DND-41 (cell line): ENCODE measurements around the gene TMEM61.

Source experiments
- ATAC-seq: fragments of 200-7000 bp; cut with Tn5 transposase; 3 replicates; pipeline ENCODE4 v1.9.1; 2021; ENCODE audit warnings: low read depth; ENCODE audit not compliant: insufficient read depth
- DNase-seq: peaks from one replicate; pipeline ENCODE4 v3.0.0-alpha.2; 2020
- H2AFZ ChIP-seq: 2 replicates; pipeline ENCODE4 v1.6.0; 2012; ENCODE audit warnings: low read depth, low read length
- H3K27ac ChIP-seq: 2 replicates; pipeline ENCODE4 v1.5.1; 2012; ENCODE audit warnings: low read length, inconsistent platforms
- H3K27me3 ChIP-seq: fragments of 200-600 bp; sonication (generic); 2 replicates; pipeline ENCODE4 v1.6.0; 2012; ENCODE audit warnings: low read length, mild to moderate bottlenecking, inconsistent platforms; ENCODE audit not compliant: insufficient read depth, poor library complexity
- H3K36me3 ChIP-seq: 2 replicates; pipeline ENCODE4 v1.5.1; 2012; ENCODE audit warnings: low read length, inconsistent platforms; ENCODE audit not compliant: insufficient read depth
- H3K4me1 ChIP-seq: 2 replicates; pipeline ENCODE4 v1.5.1; 2012; ENCODE audit warnings: mild to moderate bottlenecking, low read length; ENCODE audit not compliant: insufficient read depth
- H3K4me2 ChIP-seq: 2 replicates; pipeline ENCODE4 v1.6.0; 2012; ENCODE audit warnings: mild to moderate bottlenecking, moderate library complexity, low read length, inconsistent platforms; ENCODE audit not compliant: insufficient read depth
- H3K4me3 ChIP-seq, 2 experiments: fragments of 200-600 bp in 1 of 2; shearing (Covaris generic) in 1 of 2; 2 replicates each; pipeline ENCODE4 v1.5.1; 2012 to 2016; ENCODE audit warnings: inconsistent platforms in 2 of 2, low read length in 2 of 2, mild to moderate bottlenecking in 2 of 2, low read depth in 1 of 2, moderate library complexity in 1 of 2
- H3K79me2 ChIP-seq: 2 replicates; pipeline ENCODE4 v1.6.0; 2012; ENCODE audit warnings: low read length, inconsistent platforms; ENCODE audit not compliant: insufficient read depth
- H3K9ac ChIP-seq: 2 replicates; pipeline ENCODE4 v1.6.0; 2012; ENCODE audit warnings: low read depth, mild to moderate bottlenecking, inconsistent platforms, low read length, moderate library complexity
- H3K9me3 ChIP-seq: 2 replicates; pipeline ENCODE4 v1.5.1; 2012; ENCODE audit warnings: low read length, moderate library complexity, mild to moderate bottlenecking, inconsistent platforms; ENCODE audit not compliant: insufficient read depth, severe bottlenecking
- H4K20me1 ChIP-seq: 2 replicates; pipeline ENCODE4 v1.6.0; 2012; ENCODE audit warnings: low read length; ENCODE audit not compliant: insufficient read depth
- EZH2 ChIP-seq: IDR thresholded peaks from 3 replicates; pipeline ENCODE4 v1.6.1; 2012; ENCODE audit warnings: borderline replicate concordance, low read depth, mild to moderate bottlenecking, moderate library complexity, low read length, inconsistent platforms; ENCODE audit not compliant: severe bottlenecking
- TF ChIP-seq, protein P1 (sequence below): IDR thresholded peaks from 2 replicates; pipeline ENCODE4 v1.5.1; 2012; ENCODE audit warnings: borderline replicate concordance, low read length, moderate library complexity, mild to moderate bottlenecking; ENCODE audit not compliant: poor library complexity, severe bottlenecking; ENCODE audit errors: extremely low read depth

The TMEM61 gene

DNA sequence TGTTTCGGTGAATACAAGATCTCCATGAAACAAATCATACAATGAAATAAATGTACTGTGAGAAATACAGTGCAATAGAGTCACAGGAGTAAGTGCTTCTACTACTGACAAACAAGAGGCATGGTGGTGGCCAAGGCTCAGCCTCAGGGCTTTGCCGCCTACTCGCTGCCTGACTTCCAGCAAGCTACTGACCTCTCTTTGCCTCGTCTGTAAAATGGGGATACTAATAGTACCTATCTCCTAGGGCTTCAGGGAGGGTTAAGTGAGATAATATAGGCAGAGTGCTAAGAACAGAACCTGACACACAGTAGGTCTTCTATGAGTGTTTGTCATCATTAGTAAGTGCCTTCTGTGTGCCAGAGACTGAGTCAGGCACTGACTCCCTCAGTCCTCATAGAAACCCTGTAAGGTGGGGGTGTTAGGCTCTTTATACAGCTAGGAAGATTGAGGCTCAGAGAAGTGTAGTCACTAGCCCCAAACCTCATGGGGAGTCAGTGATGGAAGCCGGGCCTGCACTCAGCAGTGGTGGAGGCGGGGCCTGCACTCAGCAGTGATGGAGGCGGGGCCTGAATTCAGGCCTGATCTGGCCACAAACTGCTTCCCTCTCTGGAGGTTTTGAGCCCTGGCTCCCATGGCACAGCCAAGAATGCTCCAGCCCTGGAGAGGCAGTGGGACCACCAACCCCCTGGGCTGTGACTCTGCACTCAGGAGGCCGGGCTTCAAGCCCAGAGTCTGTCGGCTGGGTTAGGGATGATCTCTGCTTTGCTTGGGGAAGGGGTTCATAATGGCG, 25.1 kb downstream of the TMEM61 start:
- Histone ChIP-seq H4K20me1 (no peaks in the 10 kb centered on the region), H3K4me1 (no peaks in the 10 kb centered on the region), H3K9me3 (no peaks in the 10 kb centered on the region), H3K4me3 (no peak overlapping the region), H3K27me3 (no peaks in the 10 kb centered on the region), H3K4me2 (no peak overlapping the region), H2AFZ (no peak overlapping the region), H3K27ac (no peak overlapping the region), H3K79me2 (no peaks in the 10 kb centered on the region), H3K9ac (no peak overlapping the region), H3K36me3 (no peaks in the 10 kb centered on the region)
- peak; percentile 15 for DNase-seq
- no peak for ATAC-seq
- no peak for TF ChIP-seq EZH2
- TF ChIP-seq, protein P1, sequence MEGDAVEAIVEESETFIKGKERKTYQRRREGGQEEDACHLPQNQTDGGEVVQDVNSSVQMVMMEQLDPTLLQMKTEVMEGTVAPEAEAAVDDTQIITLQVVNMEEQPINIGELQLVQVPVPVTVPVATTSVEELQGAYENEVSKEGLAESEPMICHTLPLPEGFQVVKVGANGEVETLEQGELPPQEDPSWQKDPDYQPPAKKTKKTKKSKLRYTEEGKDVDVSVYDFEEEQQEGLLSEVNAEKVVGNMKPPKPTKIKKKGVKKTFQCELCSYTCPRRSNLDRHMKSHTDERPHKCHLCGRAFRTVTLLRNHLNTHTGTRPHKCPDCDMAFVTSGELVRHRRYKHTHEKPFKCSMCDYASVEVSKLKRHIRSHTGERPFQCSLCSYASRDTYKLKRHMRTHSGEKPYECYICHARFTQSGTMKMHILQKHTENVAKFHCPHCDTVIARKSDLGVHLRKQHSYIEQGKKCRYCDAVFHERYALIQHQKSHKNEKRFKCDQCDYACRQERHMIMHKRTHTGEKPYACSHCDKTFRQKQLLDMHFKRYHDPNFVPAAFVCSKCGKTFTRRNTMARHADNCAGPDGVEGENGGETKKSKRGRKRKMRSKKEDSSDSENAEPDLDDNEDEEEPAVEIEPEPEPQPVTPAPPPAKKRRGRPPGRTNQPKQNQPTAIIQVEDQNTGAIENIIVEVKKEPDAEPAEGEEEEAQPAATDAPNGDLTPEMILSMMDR, result no peak

DNA sequence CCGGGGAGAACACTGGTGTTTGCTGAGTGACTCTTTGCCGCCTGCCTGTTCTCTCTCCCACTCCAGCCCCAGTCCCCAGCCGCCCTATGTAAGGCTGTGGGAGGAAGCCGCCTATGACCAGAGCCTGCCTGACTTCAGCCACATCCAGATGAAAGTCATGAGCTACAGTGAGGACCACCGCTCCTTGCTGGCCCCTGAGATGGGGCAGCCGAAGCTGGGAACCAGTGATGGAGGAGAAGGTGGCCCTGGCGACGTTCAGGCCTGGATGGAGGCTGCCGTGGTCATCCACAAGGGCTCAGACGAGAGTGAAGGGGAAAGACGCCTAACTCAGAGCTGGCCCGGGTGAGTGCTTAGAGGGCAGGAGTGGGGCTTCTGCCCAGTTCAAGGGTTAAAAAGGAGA, 26.5 kb downstream of the TMEM61 start:
- DNase-seq, result no peak
- H3K36me3 ChIP-seq, result no peaks in the 10 kb centered on the region
- no peaks in the 10 kb centered on the region for H4K20me1 ChIP-seq
- no peaks in the 10 kb centered on the region for H3K4me1 ChIP-seq
- ATAC-seq, result no peak
- H3K9me3 ChIP-seq, result no peaks in the 10 kb centered on the region
- H3K9ac ChIP-seq, result no peak overlapping the region
- H3K27ac ChIP-seq, result no peak overlapping the region
- TF ChIP-seq, protein P1, result no peak
- TF ChIP-seq EZH2, result no peak
- H2AFZ ChIP-seq, result no peak overlapping the region
- H3K27me3 ChIP-seq, result no peaks in the 10 kb centered on the region
- no peaks in the 10 kb centered on the region for H3K79me2 ChIP-seq
- no peak overlapping the region for H3K4me3 ChIP-seq
- no peak overlapping the region for H3K4me2 ChIP-seq

DNA sequence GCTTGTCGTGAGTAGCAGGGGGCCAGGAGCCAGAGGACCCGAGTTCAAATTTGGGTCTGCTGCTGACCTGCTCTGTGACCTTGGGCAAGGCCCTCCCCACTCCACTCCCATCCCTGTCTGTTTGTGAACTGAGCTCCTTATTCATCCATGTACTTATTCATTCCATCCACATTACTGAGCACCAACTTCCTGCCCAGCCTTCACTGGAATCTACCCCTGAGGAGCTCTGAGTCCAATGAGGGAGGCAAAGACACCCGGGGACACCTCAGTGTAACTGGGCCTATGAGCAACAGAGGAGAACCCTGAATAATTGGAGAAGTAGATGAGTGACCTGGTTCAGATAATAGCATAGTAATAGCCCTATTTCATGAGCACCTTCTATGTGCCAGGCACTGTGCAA, 27.2 kb downstream of the TMEM61 start:
- ATAC-seq, result no peak
- H2AFZ ChIP-seq, result no peak overlapping the region

More for the DNA sequence above, 27.2 kb downstream of the TMEM61 start:
- no peaks in the 10 kb centered on the region for H3K36me3 ChIP-seq
- no peak for DNase-seq
- H3K4me3 ChIP-seq, result no peak overlapping the region
- H3K27me3 ChIP-seq, result peaks cover 6% of the 10 kb centered on the region
- no peaks in the 10 kb centered on the region for H3K79me2 ChIP-seq
- no peak overlapping the region for H3K27ac ChIP-seq
- no peaks in the 10 kb centered on the region for H3K9me3 ChIP-seq
- no peak overlapping the region for H3K9ac ChIP-seq
- TF ChIP-seq, protein P1, result no peak
- TF ChIP-seq EZH2, result no peak
- H4K20me1 ChIP-seq, result no peaks in the 10 kb centered on the region
- H3K4me1 ChIP-seq, result no peaks in the 10 kb centered on the region
- no peak overlapping the region for H3K4me2 ChIP-seq
